ENCODE data around the gene KCTD11.

- TF ChIP-seq CTCF (IDR thresholded peaks at IDR 0.05; ENCODE audit: low read depth, low read length) (no peak), POLR2A (IDR thresholded peaks at IDR 0.05; ENCODE audit: extremely low read depth, insufficient read length) (no peak), MAX (IDR thresholded peaks at IDR 0.05; ENCODE audit: low read depth, low read length) (no peak), MYC (IDR thresholded peaks at IDR 0.05; ENCODE audit: low read depth, low read length) (no peak)
These were observed 34.7 kb upstream of the KCTD11 start for GRCh38 chr17:7317161-7317803.
